ENCODE results near the gene TBX10. TPM values are rescaled to one million over a fixed set of nuclear protein-coding genes. Genes with fewer than 3 reads are reported as not detected.

The TBX10 gene
- total and polyA plus RNA-seq, 4 donors = 0.12 to 0.43 TPM; not detected in 2

DNA sequence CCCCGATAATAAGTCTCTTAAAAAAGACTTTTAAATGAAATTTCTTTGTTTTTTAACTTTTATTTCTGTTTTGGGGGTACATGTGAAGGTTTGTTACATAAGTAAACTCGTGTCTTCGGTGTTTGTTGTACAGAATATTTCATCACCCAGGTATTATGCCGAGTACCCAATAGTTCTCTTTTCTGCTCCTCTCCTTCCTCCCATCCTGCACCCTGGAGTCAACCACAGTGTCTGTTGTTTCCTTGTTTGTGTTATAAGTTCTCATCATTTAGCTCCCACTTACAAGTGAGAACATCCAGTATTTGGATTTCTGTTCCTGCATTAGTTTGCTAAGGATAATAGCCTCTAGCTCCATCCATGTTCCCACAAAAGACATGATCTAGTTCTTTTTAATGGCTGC lies 57.6 kb downstream of the TBX10 start (continued):
- TF ChIP-seq, protein P1, sequence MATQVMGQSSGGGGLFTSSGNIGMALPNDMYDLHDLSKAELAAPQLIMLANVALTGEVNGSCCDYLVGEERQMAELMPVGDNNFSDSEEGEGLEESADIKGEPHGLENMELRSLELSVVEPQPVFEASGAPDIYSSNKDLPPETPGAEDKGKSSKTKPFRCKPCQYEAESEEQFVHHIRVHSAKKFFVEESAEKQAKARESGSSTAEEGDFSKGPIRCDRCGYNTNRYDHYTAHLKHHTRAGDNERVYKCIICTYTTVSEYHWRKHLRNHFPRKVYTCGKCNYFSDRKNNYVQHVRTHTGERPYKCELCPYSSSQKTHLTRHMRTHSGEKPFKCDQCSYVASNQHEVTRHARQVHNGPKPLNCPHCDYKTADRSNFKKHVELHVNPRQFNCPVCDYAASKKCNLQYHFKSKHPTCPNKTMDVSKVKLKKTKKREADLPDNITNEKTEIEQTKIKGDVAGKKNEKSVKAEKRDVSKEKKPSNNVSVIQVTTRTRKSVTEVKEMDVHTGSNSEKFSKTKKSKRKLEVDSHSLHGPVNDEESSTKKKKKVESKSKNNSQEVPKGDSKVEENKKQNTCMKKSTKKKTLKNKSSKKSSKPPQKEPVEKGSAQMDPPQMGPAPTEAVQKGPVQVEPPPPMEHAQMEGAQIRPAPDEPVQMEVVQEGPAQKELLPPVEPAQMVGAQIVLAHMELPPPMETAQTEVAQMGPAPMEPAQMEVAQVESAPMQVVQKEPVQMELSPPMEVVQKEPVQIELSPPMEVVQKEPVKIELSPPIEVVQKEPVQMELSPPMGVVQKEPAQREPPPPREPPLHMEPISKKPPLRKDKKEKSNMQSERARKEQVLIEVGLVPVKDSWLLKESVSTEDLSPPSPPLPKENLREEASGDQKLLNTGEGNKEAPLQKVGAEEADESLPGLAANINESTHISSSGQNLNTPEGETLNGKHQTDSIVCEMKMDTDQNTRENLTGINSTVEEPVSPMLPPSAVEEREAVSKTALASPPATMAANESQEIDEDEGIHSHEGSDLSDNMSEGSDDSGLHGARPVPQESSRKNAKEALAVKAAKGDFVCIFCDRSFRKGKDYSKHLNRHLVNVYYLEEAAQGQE (IDR thresholded peaks at IDR 0.05) = no peak
- TF ChIP-seq, protein P2, sequence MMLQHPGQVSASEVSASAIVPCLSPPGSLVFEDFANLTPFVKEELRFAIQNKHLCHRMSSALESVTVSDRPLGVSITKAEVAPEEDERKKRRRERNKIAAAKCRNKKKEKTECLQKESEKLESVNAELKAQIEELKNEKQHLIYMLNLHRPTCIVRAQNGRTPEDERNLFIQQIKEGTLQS (IDR thresholded peaks at IDR 0.05) = no peak
- TF ChIP-seq SP1 (IDR thresholded peaks at IDR 0.05) = no peak
- TF ChIP-seq FOXA2 (IDR thresholded peaks at IDR 0.05) = no peak
- TF ChIP-seq RAD21 (IDR thresholded peaks at IDR 0.05) = no peak

GRCh38 chr11:67581469-67581868 lies 58.1 kb downstream of the TBX10 start:
- WGBS = 47% methylated on average over 11 of the region's 11 CpGs
- H3K9me3 ChIP-seq (ENCODE audit: control insufficient read depth in 4 of 4, low read length in 3 of 4) = no peaks in the 10 kb centered on the region
- no peak overlapping the region for H3K9ac ChIP-seq (ENCODE audit: low read depth in 1 of 2, low read length in 2 of 2)
- no peak for TF ChIP-seq GABPA (IDR thresholded peaks at IDR 0.05 in 1 of 2, conservative IDR thresholded peaks at IDR 0.05 in 1 of 2)
- no peak for TF ChIP-seq JUND (IDR thresholded peaks at IDR 0.05)
- peak; percentile 26 for TF ChIP-seq YY1 (IDR thresholded peaks at IDR 0.05)
- no peak for TF ChIP-seq TAF1 (conservative IDR thresholded peaks at IDR 0.05)
- TF ChIP-seq SP1 (IDR thresholded peaks at IDR 0.05) = peak; percentile 55
- no peak for TF ChIP-seq RAD21 (IDR thresholded peaks at IDR 0.05)
- TF ChIP-seq, protein P2 (IDR thresholded peaks at IDR 0.05) = no peak
- peak; percentile 83 for TF ChIP-seq NR2F2 (IDR thresholded peaks at IDR 0.05)
- no peak for TF ChIP-seq ZBTB33 (IDR thresholded peaks at IDR 0.05)
- TF ChIP-seq FOXA2 (IDR thresholded peaks at IDR 0.05) = no peak
- no peak for TF ChIP-seq EGR1 (IDR thresholded peaks at IDR 0.05; ENCODE audit: low read depth in 2 of 2)
- no peak for TF ChIP-seq MAX (IDR thresholded peaks at IDR 0.05)
- no peak for TF ChIP-seq FOXA1 (IDR thresholded peaks at IDR 0.05)
- no peak for TF ChIP-seq HNF4G (IDR thresholded peaks at IDR 0.05)
- TF ChIP-seq RXRA (IDR thresholded peaks at IDR 0.05) = peak; percentile 3 to 7
- TF ChIP-seq HNF4A (conservative IDR thresholded peaks at IDR 0.05) = no peak
- TF ChIP-seq, protein P1 (IDR thresholded peaks at IDR 0.05) = no peak
- TF ChIP-seq, protein P3, sequence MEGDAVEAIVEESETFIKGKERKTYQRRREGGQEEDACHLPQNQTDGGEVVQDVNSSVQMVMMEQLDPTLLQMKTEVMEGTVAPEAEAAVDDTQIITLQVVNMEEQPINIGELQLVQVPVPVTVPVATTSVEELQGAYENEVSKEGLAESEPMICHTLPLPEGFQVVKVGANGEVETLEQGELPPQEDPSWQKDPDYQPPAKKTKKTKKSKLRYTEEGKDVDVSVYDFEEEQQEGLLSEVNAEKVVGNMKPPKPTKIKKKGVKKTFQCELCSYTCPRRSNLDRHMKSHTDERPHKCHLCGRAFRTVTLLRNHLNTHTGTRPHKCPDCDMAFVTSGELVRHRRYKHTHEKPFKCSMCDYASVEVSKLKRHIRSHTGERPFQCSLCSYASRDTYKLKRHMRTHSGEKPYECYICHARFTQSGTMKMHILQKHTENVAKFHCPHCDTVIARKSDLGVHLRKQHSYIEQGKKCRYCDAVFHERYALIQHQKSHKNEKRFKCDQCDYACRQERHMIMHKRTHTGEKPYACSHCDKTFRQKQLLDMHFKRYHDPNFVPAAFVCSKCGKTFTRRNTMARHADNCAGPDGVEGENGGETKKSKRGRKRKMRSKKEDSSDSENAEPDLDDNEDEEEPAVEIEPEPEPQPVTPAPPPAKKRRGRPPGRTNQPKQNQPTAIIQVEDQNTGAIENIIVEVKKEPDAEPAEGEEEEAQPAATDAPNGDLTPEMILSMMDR (IDR thresholded peaks at IDR 0.05; ENCODE audit: low read depth, low read length, missing input control) = no peak
- no peak overlapping the region for H3K27ac ChIP-seq (ENCODE audit: low read depth in 1 of 2, low read length in 2 of 2)
- H3K4me3 ChIP-seq (ENCODE audit: low read depth in 1 of 3, low read length in 3 of 3) = no peak overlapping the region
- H3K36me3 ChIP-seq (ENCODE audit: control insufficient read depth in 4 of 4, insufficient read depth in 3 of 4, low read depth in 1 of 4, low read length in 3 of 4) = no peaks in the 10 kb centered on the region
- peaks cover 11 to 24% (median 16%) of the 10 kb centered on the region in 4 donors for H3K4me1 ChIP-seq (ENCODE audit: control insufficient read depth in 4 of 4, insufficient read depth in 4 of 4, low read length in 3 of 4)
- H3K27me3 ChIP-seq (ENCODE audit: control insufficient read depth in 4 of 4, insufficient read depth in 4 of 4, low read length in 3 of 4) = no peaks in the 10 kb centered on the region
- no peak for DNase-seq (ENCODE audit: low spot score)
